HPDE6-E6E7 (cell line): ENCODE data around the gene TRPM3.

ENCODE experiments used
- DNase-seq: peaks from one replicate; pipeline ENCODE4 v3.0.0; 2011; ENCODE audit warnings: missing footprints; ENCODE audit errors: extremely low spot score

Gene TRPM3

DNA sequence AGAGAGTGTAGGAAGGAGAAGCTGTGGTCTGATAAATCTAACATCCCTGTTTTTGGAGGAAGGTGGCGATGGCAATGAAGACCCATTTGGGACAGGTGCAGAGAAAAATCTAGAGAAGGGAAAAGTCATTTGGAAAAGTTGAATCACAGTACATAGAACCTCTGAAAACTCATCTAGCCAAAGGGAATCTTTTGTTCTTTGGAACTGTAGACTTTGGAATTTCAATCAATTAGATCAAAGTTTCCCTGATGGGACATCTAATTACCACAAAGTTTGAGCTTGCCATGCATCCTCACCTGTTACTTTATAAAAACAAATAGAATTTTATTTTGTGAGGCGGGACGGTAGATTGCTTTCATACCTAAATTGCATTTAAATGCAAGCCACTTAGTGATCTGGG, 294.9 kb downstream of the TRPM3 start:
- DNase-seq, result no peak

DNA sequence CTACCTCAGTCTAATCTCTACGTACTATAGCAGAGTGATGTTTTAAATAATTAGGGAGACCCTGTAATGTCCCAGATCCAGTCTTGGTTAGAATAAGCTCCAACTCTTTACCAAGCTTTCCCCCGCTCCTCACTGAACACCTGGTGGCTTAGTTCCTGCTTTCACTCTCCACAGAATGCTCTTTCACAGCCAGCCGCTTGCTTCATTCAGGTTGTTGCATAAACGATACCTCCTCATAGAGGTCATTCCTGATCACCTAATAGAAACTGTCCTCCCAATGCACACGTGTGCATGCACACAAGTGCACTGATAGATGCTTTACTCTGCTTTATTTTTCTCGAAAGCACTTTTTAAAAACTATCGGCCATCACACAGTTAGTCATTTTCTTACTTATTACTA, 298.1 kb downstream of the TRPM3 start:
- no peak for DNase-seq

DNA sequence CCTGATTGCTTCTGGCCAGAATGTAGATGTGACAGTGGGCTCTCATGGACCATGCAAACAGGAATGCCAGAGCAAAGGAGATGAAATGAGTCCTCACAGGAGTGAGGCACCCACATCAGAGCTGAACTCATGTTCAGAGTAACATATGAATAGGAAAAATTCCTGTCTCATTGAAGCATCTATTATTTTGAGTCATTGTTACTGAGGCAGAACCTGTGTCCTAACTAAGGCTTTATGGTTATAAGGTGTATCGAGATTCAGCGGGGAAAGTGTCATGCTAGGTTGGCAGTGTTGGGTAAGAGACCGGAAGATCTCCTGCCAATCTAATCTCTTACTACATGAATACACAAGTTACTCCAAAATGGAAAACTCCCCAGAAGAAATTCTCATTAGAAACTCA, 304.1 kb downstream of the TRPM3 start:
- DNase-seq, result no peak

DNA sequence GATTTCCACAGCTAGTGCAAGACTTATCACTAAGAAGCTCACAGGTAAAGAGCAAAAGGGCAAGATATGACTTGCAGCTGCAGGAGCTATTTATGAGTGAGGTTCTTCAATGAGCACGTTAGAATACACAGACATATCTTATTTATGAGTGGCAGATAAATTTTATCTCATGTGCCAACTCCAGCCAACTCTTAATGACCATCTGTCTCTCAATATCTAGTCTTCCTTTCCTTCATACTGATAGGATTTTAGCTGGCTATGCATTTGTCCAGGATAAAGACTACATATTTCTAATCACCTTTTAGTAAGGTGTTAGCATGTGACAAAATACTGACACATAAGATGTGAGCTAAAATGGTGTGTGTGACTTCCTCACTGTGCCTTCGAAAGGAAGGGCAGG, 304.5 kb downstream of the TRPM3 start:
- DNase-seq, result no peak

DNA sequence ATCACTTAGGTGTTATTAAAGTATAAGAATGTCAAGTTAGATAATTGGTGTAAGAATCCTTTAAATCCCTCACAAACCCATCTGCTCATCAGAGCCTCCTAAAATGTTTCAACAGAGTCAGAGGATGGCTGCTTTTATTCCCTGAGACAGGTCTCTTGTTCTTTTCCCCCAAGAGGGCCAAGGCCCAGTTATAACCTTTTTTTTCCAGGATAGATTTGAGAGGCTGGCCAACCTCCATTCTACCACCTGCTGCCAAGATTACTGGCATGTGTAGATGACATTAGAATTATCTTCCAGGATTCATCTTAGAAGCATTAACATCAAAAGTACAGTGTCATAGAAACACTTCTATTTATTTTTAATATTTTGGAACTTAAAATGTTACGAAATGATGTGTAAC, 305.1 kb downstream of the TRPM3 start:
- no peak for DNase-seq

DNA sequence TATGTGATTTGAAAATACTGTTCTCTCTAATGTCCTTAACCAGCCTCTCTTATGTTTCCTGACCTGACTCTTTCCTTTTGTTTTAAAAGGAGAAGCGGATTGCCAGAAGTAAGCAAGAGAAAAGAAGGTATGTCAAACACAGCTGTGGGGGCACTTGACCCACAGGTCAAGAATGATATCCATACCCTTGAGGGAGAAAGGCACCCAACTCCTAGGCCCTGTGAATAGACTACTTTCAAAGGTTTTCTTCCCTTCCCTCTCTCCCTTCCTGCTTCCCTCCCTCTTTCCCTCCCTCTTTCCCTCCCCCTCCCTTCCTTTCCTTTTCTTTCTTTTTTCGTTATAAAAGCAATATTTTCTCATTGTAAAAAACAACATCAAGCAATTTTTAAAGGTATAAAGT, 306.8 kb downstream of the TRPM3 start:
- DNase-seq, result no peak

DNA sequence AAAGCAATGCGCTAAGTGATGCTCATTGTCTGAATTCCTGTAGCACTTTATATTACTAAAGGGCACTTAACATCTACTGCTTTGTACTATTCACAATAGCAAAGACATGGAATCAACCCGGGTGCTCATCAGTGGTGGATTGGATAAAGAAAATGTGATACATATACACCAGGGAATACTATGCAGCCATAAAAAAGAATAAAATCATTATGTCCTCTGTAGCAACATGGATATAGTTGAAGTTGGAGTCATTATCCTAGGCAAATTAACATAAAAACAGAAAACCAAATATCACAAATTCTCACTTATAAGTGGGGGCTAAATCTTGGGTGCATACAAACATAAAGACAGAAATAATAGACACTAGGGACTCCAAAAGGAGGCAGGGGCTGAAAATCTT, 308.3 kb downstream of the TRPM3 start:
- DNase-seq, result no peak

DNA sequence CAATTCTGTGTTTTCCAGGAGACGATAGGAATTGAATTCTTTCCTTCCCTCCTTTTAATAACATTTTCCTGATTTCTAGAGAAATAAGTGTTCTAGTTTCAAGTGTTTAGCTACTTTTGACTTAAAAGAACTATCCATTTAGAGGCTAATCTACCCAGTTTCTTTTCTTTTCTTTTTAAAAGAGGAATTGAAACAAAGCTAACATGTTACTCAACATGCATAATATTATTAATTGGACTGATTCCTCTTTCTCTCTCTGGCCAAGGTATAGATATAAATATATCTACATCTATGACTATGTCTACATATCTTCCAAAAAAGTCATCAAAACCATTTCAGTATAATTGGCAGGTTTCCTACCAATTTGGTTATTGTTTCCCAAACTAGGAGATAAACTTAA, 309.8 kb downstream of the TRPM3 start:
- no peak for DNase-seq

DNA sequence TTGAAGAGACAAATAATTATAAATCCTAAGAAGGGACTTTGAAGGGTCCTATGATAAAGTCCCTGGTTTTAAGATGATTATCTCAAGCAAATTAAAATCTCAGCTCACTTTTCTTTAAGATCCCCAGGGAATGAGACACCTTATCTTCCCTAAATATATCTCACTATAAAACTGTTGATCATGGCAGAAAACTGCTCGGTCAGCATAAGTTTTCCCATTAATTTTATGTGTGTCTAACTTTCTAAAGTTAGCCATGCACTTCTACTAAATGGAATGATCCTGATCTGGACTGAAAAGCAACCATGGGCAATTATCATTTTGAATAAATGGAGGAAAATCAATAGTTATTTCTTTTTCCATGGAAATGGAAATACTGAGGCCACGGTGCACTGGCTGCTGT, 314.5 kb downstream of the TRPM3 start:
- DNase-seq, result no peak

DNA sequence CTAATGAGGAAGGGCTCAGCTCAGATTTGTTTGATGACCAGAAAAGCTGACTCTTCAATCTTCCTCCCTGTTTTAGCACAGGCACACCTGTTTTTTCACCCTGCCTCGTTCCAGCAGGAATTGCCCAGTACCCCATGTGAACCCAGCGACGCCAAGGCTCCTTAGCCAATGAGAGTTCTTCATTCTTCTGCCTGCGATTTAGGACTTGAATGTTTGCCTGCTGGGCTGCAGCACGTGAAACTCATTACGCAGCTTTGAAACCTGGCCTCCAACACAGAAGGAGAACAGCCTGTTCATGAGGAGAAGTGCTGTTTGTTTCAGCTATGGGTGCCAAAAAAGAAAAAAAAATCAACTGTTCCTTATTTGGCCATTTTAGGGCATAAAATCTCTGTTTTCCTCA, 315.5 kb downstream of the TRPM3 start:
- no peak for DNase-seq

DNA sequence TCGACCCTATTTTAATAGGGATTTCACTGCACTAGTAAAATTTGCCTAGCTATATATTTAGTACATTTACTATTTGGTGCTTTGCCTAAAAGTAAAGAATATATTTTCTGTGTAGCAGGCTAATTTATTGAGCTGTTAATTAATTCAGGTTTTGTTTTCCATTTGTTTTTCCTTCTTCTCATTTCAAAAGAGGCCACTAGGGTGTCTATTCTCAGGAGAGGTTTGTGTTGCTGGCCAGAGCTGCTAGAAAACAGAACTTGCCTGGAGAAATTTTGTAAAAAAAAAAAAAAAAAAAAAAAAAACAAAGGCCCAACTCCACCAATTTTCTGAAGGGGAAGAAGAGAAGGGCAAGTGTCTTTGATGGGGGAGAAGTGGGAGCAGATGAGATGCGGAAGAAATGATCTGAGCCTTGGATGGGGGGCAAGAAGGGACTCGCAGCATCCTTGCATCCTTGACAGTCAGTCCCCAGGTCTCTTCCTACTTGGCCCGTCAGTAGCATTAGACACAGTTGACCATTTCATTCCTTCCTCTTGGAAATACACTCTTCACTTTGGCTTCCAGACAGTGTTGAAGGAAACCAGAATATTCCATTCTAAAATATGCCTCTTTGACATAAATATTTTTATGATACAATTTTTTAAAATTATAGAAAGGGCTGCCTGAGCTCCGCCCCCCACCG, 318.5 kb downstream of the TRPM3 start:
- DNase-seq, result no peak

DNA sequence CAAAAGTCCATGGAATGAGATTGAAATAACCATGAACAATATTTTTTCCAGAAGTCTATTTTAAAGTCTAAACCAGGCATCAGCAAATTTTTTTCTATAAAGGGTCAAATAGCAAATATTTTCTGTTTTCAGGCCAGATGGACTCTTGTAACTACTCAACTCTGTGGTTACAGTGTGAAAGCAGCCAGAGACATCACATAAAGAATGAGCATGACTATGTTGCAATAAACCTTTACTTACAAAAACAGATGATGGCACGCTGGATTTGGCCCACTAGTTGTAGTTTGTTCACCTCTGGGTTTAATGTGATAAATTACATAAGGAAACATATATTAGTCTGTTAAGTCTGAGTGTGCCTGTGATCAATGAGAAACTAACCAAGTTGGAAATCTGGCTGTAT, 319.2 kb downstream of the TRPM3 start:
- no peak for DNase-seq

DNA sequence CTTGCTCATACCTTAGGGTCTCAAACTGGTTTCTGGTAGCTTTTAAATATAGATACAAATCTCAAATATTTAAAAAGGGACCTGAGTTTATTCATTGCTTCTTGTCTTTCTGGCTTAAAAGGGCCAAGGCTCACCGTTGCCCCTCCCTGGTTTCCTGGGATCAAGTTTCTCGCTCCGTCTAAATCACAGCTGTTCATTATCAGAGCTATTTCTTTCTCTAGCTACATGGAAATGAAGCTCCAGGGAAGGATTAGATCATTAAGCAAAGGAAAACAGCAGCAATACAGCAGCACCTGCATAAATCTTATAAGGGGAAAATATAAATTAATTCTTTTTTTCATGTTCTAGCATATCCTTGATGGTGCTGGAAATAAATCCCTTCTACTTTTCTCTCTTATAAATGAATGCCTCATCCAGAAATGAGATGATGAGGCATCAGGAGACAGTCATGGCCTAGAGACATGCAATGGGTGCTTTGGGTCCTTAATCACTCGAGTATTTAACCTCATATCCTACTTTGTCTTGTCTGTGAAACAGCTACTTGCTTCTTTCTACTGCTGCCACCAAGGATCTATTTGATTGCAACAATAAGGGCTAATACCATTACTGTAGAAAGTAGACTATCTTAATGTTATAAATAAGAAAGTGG, 320.1 kb downstream of the TRPM3 start:
- DNase-seq, result no peak

DNA sequence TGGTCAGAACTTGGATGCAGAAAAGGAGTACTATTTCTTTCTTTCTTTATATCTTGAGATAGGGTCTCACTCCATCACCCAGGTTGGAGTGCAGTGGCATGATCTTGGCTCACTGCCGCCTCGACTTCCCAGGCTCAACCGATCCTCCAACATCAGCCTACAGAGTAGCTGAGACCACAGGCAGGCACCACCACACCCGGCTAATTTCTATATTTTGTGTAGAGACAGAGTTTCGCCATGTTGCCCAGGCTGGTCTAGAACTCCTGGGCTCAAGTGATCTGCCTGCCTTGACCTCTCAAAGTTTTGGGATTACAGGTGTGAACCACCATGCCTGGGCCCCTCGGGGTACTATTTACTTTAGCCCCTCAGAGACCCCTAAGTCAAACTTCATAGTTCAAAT, 323.4 kb downstream of the TRPM3 start:
- no peak for DNase-seq

DNA sequence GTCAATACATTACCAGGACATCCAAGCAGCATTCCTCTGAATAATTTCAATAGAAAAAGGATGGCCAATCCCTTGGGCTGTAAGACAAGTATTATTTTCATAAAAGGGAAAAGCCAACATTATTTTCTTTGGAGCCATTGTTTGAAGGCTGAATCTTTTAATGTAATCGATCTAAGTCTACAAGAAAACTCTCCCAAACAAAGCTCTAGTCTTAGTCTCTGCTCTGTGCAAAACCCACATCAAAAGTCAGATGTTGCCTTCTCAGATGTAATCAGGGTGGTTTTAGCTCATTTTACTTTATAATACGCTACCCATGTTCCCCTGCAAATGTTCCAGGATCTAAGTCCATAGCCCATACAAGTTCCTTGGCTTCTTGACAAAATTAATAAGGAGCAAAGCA, 325.6 kb downstream of the TRPM3 start:
- DNase-seq, result no peak

DNA sequence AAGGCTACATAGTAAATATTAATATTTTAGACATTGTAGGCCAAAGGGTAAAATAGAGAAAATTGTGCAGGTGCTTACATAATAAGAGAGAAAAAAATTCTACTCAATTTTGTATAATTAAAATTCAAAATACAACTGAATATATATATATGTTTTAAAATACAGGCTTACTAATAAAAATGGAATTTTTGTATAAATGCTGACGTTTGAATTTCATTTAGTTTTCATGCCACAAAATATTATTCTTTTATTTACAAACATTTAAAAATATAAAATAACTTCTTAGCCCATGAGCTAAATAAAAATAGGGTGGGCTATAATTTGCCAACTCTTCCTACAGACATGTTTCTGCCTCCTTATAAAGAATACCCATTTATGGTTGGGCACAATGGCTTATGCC, 328.6 kb downstream of the TRPM3 start:
- DNase-seq, result no peak

DNA sequence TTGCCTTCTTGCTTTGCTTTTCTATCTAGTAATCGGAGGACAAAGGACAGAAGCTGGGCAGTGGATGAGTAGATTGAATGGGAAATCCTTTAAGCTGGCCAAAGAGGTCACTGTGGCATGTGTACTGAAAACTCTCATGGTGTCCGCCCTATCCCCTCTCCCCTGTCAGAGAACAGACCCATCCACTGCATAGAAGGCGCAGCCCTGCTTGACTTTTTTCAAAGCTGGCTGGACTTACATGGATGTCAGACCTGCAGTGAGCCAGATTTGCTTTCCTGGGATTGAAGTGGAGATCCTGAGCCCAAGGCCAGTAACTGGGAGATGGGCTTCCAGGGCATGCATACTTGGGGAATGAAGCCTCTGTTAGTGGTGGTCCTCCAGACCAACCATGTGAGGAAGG, 329.5 kb downstream of the TRPM3 start:
- DNase-seq, result no peak

DNA sequence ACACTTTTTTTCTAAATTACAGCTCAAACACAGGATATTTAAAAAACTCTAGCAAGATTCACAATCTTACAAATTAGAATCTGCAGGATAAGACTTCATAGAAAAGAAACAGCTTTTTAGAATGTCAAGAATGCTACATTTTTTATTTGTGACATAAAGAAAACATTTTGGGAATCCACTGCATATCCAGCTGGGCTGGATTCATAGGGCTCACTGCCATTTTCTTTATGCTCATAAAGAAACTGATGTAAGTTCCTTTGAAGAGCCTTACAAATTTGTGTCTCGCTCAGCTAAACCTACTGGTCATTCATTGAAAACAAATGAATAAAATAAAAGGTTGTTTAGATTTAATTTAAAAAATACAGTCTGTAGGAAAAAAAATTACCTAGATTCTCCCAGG, 332.3 kb downstream of the TRPM3 start:
- no peak for DNase-seq

DNA sequence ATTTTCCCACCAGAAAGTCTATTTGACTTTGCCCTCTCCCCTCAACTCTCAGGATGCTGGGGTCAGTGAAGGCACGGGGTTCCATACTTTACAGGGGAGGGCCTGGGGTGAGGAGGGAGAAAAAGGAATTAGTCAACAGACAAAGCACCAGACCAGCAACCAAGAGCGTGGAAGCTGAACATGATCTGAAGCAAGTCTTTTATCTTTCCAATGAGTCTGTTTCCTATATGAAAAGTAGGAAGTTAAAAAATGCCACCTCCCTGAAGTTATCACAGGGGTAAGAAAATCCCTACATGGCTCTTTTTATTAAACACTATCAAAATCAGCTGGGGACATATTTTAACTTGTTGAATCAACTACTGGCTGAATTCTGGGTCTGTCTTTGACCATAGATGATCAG, 337.0 kb downstream of the TRPM3 start:
- DNase-seq, result no peak

DNA sequence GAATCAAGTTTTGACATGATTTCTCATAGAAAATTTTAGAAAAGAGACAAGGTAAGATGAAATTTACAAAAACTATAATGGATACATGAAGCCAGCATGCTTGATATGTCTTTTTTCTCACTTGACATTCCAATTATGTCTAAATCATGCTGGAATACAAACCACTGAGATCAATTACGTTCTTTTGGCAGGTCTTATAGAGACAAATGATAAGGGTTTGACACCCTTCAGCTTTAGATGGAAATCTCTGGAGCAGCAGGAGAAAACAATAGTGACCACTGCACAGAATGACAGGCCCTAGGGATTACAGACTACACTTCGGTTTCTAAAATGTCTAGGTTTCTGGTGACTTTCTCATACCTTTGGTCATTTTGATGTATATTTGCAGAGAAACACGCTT, 342.9 kb downstream of the TRPM3 start:
- DNase-seq, result no peak

DNA sequence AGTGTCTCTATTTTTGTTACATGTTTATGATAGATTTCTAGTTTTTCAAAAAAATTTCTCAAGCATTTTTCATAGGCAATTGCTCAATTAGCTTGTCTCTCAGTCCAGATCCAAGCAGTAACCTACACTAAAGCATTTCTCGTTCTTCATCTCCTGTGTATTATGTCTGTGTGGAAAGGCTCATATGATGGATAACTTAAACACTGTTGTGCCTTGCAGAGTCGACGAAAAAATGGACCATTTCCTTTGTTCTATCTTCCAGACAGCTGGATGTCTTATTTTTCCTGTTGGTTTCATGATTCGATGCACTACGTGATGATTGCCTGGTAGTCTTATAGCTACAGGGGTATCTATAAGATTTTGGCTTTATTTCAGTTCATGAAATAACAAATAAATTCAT, 347.8 kb downstream of the TRPM3 start:
- DNase-seq, result no peak

DNA sequence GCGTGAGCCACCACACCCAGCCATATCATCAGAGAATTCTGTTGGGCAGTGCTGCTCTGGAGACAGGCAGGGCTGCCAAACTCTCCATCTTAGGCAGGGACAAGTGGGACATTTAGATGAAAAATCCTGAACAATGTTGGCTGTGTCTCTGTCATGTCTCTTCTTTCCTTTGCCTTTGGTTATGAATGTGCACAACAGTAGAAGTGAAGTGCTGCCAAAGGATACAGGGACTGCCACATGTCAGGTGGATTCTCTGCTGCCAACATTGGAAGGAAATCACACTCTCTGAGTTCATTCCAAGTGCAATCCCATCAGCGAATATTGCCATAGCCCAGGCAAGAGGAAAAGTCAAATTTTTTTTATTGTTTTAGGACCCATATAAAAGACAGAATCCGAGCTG, 348.8 kb downstream of the TRPM3 start:
- no peak for DNase-seq

DNA sequence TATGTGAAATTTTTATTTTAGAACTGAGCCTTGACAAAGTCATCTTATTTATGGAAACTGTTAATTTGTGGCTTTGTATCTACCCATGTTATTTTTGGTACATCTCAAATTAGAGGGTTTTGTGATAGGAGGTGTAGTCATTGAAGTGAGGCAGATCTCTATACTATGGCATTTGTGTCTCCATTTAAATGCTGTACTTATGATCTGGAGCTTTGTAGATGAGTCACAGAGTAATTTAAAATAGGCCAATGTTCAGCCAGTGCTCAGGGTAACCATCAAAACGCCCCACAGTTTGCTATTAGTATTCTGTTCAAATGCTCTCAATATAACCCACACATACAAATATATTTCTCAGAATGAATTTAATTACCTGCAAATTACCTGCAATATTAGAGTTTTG, 355.5 kb downstream of the TRPM3 start:
- no peak for DNase-seq

DNA sequence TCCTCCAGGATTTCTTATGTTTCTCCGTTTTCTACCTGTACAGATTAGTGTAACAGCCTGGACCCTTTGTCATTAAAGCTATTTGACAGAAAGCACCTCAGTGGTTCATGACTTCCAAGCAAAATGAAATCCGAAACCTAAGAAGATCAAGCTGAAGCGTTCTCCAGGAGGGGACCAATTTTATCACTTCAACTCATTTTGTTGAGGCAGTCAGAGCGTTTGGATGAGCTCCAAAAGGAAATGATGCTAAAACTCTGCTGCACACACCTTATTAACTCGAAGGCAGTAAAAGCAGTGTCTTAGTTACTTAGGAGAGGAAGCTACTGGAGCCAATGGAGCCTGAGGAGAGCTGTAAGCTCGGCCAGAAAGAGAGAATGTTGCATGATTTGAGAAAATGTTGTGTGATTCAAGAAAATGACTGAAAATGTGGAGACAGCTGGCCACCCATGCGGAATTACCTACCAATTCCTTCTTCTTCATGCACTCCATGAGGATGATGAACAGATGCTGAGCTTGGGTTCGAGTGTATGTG, 360.2 kb downstream of the TRPM3 start:
- DNase-seq, result no peak
